ENCODE measurements around the gene VMP1.

GRCh38 chr17:59877965-59878364, 170.5 kb downstream of the VMP1 start:
- TF ChIP-seq RAD21 (conservative IDR thresholded peaks at IDR 0.05 in 1 of 2, IDR thresholded peaks at IDR 0.05 in 1 of 2) (no peak), REST (IDR thresholded peaks at IDR 0.05) (no peak), POLR2A (IDR thresholded peaks at IDR 0.05; ENCODE audit: low read length) (no peak)
- TF ChIP-seq, protein P1, sequence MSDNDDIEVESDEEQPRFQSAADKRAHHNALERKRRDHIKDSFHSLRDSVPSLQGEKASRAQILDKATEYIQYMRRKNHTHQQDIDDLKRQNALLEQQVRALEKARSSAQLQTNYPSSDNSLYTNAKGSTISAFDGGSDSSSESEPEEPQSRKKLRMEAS (IDR thresholded peaks at IDR 0.05): no peak
